Fibroblast of peridontal ligament (primary cell): ENCODE measurements around the gene CDC6.

Experiments
- DNase-seq: peaks from one replicate; pipeline ENCODE4 v3.0.0-alpha.2; 2010; ENCODE audit errors: extremely low read depth

Gene CDC6

GRCh38 chr17:40352237-40352778 is 64.6 kb downstream of the CDC6 start:
- DNase-seq = no peak

GRCh38 chr17:40352779-40353394 is 65.2 kb downstream of the CDC6 start:
- no peak for DNase-seq
